Glutamatergic neuron (in vitro differentiated cells): ENCODE results near the gene ENDOD1. TPM values are rescaled to one million over a fixed set of nuclear protein-coding genes. Genes with fewer than 3 reads are reported as not detected.

Source experiments
- DNase-seq: peaks from one replicate; pipeline ENCODE4 v3.0.0; 2022
- H3K27ac Mint-ChIP-seq: one replicate; pipeline ENCODE4 v1.8.0; 2020; ENCODE audit warnings: mild to moderate bottlenecking, mixed read lengths, inconsistent platforms; ENCODE audit not compliant: unreplicated experiment
- H3K27me3 Mint-ChIP-seq: one replicate; pipeline ENCODE4 v1.8.0; 2020; ENCODE audit warnings: mild to moderate bottlenecking, moderate library complexity, mixed read lengths, inconsistent platforms; ENCODE audit not compliant: unreplicated experiment
- H3K36me3 Mint-ChIP-seq: one replicate; pipeline ENCODE4 v1.8.0; 2020; ENCODE audit warnings: mild to moderate bottlenecking, mixed read lengths, inconsistent platforms; ENCODE audit not compliant: unreplicated experiment
- H3K4me1 Mint-ChIP-seq: one replicate; pipeline ENCODE4 v1.8.0; 2020; ENCODE audit warnings: mild to moderate bottlenecking, low read depth, mixed read lengths, inconsistent platforms; ENCODE audit not compliant: unreplicated experiment
- H3K4me3 Mint-ChIP-seq: one replicate; pipeline ENCODE4 v1.8.0; 2020; ENCODE audit warnings: mild to moderate bottlenecking, mixed read lengths, inconsistent platforms; ENCODE audit not compliant: unreplicated experiment
- H3K9me3 Mint-ChIP-seq: one replicate; pipeline ENCODE4 v1.8.0; 2020; ENCODE audit warnings: mild to moderate bottlenecking, moderate library complexity, mixed read lengths, inconsistent platforms; ENCODE audit not compliant: unreplicated experiment
- CTCF ChIP-seq: fragments of 200-600 bp; sonication (generic); IDR thresholded peaks from one replicate; pipeline ENCODE4 v1.5.0; 2021; ENCODE audit not compliant: partially characterized antibody, unreplicated experiment
- total RNA-seq: library from RNA; stranded (reverse); fragmentation: NEBNext Ultra II Directional; extraction: Animal tissue kit (Norgen Biotek cat#: 25700); gene quantifications from one replicate; pipeline ENCODE4 v1.2.1, GENCODE V29; 2021; ENCODE audit not compliant: unreplicated experiment

The ENDOD1 gene
- total RNA-seq, 1 donor from 2014 or later = 1.6 TPM

GRCh38 chr11:95050595-95051202, 38.9 kb upstream of the ENDOD1 start:
- Mint-ChIP-seq H3K36me3 (no peaks in the 10 kb centered on the region), H3K4me1 (no peaks in the 10 kb centered on the region), H3K27me3 (peaks cover 5% of the 10 kb centered on the region), H3K9me3 (no peaks in the 10 kb centered on the region), H3K4me3 (no peak overlapping the region), H3K27ac (no peak overlapping the region)
- TF ChIP-seq CTCF = no peak
- DNase-seq = no peak

- no peak for TF ChIP-seq CTCF
- Mint-ChIP-seq H3K4me3 (no peak overlapping the region), H3K27ac (no peak overlapping the region), H3K4me1 (no peaks in the 10 kb centered on the region), H3K36me3 (no peaks in the 10 kb centered on the region), H3K27me3 (peaks cover 5% of the 10 kb centered on the region), H3K9me3 (no peaks in the 10 kb centered on the region)
- no peak for DNase-seq
Measured at GRCh38 chr11:95054356-95054755, 35.3 kb upstream of the ENDOD1 start.

GRCh38 chr11:95055283-95055897, 34.3 kb upstream of the ENDOD1 start:
- peaks cover 5% of the 10 kb centered on the region for H3K27me3 Mint-ChIP-seq
- no peaks in the 10 kb centered on the region for H3K9me3 Mint-ChIP-seq
- no peak for TF ChIP-seq CTCF
- DNase-seq = no peak
- no peaks in the 10 kb centered on the region for H3K36me3 Mint-ChIP-seq
- no peaks in the 10 kb centered on the region for H3K4me1 Mint-ChIP-seq
- no peak overlapping the region for H3K27ac Mint-ChIP-seq
- no peak overlapping the region for H3K4me3 Mint-ChIP-seq

- Mint-ChIP-seq H3K36me3 (no peaks in the 10 kb centered on the region), H3K4me1 (no peaks in the 10 kb centered on the region), H3K27ac (no peak overlapping the region), H3K27me3 (peaks cover 5% of the 10 kb centered on the region), H3K9me3 (no peaks in the 10 kb centered on the region), H3K4me3 (no peak overlapping the region)
- DNase-seq = no peak
- no peak for TF ChIP-seq CTCF
Measured at GRCh38 chr11:95057959-95058358, 31.7 kb upstream of the ENDOD1 start.

- Mint-ChIP-seq H3K27ac (no peak overlapping the region), H3K4me3 (no peak overlapping the region), H3K27me3 (peaks cover 4% of the 10 kb centered on the region), H3K4me1 (no peaks in the 10 kb centered on the region), H3K9me3 (no peaks in the 10 kb centered on the region), H3K36me3 (no peaks in the 10 kb centered on the region)
- TF ChIP-seq CTCF = no peak
- DNase-seq = no peak
Measured at GRCh38 chr11:95058621-95059020, 31.0 kb upstream of the ENDOD1 start.
